Measurements from ENCODE around the gene KIAA1755.
A peak's percentile ranks its signal among the peaks of the same experiment; 100 is the strongest.

Gene KIAA1755

DNA sequence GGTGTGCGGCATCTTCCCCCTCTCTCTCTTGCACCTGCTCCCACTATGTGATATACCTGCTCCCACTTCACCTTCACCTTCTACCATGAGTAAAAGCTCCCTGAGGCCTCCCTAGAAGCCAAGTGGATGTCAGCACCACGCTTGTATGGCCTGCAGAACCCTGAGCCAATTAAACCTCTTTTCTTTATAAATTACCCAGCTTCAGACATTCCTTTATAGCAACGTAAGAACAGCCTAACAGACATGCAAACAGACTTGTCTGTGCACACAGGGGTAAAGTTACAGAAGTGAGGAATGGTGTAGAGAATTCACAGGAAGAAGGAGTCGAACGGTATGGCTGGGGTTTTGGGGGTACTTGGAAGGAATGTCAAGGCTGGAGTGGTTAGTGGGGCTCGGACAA, 80.7 kb downstream of the KIAA1755 start:
- no peak for DNase-seq

DNA sequence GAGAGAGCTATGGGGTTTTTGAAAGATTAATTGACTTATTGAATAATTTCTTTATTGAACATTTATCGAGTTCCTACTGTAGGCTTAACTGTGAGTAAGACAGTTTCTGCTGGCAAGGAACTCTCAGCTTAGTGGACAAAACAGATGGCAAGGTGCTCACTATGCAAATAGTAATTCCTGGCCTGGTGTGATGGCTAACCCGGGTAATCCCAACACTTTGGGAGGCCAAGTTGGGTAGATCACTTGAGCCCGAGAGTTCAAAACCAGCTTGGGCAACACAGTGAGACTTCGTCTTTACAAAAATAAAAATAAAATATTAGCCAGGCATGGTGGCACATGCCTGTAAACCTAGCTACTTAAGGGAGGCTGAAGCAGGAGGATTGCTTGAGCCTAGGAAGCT, 82.0 kb downstream of the KIAA1755 start:
- no peak for DNase-seq

DNA sequence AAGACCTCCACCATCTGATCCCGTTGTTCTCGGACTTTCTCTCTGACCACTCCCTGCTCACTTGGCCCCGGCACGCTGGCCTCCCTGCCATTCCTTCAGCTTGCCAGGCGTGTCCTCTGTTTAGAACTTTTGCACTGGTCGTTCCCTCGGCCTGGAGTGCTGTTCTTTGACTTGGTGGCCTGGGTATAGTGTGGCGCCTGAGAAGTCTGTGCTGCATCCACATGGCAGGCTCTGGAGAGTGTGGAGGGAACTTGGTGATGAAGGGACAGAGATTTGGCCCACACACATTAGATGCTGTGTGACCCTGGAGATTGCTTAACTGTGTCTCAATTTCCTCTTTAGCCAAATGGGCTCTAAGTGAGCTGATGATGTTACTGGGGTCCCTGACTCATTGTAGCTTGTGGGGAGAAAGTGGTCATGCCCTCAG, 82.5 kb downstream of the KIAA1755 start:
- peak in 1 of 2 donors; percentile 12 for DNase-seq

DNA sequence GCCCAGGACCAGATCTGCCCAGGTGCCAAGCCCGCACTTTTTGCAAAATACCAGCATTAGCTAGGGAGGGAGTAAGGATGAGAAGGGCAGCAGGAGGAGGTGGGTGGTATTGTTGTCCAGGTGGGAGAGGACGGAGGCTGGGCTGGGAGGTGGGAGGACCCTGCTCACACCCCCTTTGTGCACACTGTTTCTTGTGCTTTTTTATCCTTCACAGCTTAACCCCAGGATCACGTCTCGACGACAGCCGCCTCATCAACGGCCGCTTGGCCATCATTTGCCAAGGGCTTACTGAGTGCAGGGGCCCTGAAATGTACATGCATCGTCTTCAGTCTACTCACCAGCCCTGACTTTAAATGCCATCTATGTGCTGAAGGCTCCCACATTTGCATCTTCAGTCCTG, 83.3 kb downstream of the KIAA1755 start:
- DNase-seq, result no peak

DNA sequence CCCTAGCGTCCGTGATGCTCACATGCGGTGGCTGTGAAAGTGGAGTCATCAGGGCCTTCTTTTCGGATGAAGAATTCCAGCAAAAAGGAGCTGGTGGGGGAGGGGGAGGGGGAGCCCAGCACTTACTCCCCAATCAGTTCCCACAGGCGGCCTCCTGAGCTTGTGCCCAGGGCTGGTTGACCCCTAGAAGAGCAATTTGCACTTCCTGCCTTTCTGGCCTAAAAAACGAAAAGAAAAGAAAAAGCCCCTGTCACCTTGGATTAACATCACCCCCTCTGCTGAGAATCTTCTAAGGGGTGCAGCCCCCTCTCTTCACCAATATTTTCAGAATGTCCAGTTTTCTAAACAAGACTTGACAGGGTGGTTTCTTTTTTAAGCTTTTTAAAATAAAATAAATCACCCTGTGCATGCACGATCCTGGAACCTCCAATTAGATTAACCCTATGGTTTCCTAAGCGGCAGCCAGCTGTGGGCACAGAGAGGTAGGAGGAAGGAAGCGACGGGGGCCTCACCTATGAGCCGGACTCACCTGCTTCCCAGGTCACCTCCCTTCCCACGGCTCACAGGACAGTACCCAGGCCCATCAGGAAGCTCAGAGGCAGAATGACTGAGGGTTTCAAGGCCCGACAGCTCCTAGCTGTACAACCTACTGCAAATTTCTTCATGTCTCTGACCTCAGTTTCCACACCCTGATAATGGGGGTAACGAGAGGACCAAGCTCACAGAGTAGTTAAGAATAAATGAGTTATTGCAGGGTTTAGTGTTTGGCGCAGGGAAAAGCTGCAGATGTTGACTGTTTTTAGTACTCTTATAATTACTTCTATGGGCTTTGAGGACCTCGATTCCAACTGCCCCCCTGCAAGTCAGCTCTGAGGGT, 85.0 kb downstream of the KIAA1755 start:
- no peak for DNase-seq

DNA sequence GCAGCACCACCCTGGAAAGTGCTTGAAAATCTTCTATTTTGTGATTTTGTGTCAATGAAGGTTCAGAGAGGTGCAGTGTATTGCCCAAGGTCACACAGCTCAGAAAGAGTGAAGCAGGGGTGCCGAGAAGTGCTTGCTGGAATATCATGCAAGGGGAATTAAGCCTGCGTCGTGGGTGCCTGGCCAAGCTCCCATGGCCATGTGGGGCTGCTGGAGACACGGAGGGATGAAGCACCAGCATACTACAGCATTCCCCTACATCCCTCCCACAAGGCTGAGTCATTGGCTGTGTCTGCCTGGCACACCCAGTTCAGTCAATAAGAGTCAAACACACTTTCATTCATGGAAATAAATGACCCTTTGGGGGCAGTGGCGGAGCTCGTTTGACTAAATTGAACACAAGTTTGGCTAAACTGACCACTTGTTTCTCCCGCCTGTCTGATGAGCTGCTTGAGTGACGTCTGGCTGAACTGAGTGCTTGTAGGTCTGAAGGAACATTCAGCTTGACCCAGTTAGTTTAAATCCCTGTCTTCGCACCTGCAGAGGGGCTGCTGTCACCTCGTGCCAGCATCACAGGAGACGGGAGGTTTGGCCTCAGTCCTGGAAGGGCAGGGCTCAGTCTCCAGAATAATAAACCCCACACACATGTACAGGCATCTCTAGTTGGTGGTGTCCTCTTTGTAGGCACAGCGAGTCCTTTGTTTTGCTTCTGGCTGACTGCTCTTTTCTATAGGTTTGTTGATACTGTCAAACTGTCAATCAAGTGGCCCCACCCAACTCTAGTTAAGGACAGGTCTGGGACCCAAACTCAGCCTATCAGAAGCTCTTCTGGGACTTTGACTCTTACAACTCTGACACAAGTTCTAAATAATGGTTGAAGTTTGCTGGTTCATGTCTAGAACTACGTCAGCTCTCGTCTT, 87.0 kb downstream of the KIAA1755 start:
- no peak for DNase-seq

DNA sequence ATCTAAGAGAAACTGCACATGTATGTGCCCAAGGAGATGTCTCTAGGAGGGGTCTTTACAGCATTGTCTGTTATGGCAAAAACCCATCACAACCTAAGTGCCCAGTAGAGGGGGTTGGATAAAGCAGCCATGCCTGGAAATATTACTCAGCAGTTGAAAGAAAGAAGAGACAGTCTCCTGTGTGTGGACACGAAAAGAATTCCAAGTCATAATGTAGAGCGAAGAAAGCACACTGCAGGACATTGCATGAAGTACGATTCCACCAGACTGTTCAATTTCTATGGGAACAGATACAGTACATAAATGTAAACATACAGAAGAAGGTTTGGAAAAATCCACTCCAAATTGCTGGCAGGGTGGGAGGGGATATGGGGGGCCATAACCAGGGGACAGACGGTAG, 88.1 kb downstream of the KIAA1755 start:
- no peak for DNase-seq

DNA sequence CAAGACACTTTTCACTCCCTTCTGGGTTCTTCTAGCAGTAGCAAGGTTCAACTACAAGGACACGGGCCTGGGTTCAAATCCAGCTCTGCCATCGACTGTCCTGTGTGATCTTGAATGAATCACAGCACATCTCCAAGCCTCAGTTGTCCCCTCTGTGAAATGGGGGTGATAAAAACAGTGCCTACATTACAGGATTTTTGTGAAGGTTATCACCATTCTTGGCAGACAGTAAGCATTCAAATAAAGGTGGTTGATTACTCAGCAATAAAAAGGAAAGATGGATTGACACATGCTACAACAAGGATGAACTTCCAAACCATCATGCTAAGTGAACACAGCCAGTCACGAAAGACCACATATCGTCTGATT, 88.9 kb downstream of the KIAA1755 start:
- DNase-seq, result no peak

DNA sequence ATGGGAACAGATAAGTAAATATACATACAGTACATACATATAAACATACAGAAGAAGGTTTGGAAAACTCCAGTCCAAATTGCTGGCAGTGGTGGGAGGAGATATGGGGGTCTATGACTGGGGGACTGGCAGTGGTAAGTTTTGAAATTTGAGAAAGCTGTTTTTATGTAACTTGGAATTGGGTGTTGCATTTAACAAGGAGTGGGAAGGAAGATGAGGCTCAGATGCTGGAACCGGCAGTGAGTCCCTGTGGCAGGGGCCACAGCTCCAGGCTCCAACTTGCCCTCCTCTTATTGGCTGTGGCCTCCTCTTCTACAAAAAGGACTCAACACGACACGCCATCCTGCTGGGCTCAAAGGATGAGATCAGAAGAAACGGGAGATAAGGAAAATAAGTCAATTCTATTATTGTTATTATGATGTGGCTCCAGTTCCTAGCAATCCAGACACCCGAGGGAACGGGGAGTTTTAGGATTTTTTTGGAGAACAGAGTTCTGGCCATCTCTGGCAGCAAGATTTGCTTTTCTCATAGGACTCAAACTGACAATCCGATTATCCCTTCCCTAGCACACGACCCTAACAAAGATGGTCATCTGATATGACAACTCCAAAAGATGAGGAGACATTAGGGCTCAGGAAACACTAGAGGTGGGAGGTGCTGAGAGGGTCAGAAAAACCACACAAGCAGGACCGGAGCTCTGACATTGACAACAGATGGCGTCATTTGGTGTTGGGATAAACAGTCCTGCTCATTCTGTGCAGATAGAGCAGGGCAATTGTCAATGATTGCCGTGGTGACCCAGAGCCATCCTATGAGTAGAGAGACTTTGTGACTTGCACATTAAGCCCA, 89.5 kb downstream of the KIAA1755 start:
- no peak for DNase-seq

DNA sequence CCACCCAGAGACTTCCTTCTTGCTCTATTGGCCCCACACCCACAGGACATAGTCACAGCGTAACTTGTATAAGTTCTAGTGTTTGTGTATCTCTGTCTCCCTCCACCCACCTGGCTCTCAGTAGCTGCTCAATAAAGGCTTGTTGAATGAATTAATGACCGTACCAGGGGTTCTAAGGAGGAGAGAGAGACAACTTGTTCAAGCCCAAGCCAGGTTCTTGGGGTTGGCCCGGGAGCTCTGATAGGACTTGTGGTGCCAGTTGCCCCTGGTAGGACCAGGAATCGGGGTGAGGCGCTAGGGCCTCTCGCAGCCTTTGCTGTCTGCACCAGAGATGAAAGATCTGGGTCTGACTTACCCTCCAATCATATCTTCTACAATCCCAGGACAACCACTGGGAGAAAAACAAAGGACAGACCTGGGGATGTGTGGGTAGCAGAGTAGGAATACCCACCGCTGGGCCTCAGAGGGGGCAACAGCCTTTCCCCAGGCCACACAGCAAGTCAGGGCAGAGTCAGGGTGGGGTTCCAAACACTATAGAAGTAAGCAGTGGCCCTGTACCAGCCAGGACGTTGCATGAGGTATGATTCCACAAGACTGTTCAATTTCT, 90.2 kb downstream of the KIAA1755 start:
- DNase-seq, result no peak

DNA sequence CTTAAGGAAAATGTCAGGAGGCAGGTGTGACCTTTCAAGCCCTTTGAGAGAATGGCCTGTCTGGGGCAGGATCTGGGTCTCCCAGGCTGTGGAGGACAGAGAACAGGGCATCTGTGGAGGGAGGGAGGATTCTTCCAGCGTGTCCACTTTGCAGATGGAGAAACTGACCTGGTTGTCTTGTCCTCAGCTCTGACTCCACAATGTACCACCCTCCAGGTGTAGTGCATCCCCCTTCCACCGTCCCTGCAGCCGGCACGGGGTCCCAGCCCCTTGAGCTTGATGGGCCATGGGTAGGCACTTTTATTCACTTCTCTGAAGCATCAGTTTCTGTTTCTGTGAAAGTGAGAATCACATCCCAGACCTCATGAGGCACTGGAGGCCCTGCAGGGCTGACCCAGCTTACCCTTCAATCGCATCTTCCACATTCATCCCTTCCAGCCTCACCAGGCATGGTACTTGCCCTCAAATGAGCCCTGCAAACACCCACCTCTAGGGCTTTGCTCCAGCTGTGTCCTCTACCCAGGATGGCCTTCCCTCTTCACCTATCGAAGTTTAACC, 90.8 kb downstream of the KIAA1755 start:
- no peak for DNase-seq

DNA sequence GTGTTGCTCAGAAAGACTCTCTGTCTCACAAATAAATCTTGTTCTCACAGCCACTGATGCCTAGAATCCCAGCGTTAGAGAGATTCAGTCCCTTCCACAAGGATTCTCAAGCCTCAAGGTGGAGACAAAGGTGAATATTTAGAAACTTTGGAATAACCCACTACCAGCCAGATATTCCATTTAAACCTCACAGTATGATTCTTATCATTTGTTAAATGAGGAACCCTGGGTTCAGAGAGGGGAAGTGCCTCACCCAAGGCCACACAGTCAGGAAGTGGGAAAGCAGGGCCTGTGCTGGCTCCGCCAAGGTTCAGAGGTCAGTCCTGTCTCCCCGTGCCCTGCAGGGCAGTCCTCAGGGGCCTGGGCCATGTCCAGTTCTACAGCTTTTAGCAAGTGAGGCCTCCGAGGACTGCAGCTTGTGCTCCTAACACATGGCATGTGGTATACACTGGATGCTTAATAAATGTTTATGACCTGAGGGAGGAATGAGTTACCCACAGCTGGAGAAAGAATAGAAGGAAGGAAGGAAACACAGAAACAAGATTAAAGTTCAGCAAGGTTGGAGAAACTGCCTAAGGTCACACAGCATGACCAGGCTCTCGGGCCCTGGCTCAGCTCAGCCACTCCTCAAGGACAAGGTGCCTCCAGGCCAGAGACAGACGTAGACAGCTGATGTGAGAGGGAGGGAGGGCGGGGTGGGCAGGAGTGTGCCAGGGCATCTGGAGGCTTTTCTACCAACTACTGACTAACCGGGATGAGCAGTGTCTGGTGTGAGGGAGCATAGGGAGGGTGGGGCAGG, 91.5 kb downstream of the KIAA1755 start:
- peak in 1 of 2 donors; percentile 59 for DNase-seq

DNA sequence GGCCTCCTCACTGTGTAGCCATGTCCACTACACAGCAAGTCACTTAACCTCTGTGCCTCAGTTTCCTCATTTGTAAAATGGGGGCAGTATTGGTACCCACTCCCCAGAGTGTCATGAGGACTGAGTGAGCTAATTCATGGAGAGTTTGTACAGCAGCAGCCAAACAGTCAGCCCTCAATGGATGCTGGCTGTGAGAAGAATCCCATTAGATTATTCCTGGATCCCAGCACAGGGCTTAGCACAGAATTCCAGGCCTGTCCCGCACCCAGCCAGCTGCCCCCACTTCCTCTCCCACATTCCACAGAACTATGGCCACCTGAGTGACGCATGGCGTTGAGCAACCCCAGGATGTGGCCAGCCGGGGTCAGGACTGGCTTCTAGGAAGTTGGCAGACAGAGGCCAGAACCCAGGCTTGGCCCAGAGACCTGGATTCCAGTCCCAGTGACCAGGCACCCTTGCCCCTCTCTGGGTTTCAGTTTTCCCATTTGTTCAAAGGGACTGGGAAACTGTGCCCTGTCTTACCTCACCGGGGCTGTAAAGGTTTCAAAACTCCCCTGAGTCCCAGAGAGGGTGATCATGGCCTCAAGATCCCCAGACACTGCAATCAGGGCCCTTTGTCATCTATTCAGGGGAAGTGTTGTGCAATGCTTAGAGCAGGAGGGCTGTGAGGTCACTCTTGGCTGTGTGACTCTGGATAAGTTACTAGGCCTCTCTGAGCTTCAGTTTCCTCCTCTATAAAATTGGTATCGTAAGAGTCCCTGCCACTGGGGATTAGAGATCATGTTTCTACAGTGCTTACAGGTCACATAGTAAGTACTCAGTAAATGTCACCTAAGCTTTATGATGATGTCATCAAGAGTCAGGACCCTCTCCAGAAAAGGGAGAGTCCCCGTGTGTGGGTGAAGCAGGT, 92.4 kb downstream of the KIAA1755 start:
- DNase-seq, result peak in 1 of 2 donors; percentile 56

DNA sequence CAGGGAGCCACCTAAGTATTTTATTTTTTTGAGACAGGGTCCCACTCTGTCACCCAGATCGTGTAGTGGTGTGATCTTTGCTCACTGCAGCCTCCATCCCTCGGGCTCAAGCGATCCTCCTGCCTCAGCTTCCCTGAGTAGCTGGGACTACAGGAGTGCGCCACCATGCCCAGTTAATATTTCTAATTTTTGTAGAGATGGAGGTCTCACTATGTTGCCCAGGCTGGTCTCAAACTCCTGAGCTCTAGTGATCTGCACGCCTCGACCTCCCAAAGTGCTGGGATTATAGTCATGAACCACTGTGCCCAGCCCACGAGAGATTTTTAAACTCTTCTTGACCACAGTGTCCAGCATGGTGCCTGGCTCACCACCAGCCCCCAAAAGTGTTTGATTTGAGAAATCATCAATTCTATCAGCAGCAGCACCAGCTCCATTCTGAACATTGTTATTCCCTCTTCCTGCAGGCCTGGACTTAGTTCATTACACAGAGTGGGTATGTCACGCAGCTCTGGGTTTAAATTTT, 93.1 kb downstream of the KIAA1755 start:
- no peak for DNase-seq

DNA sequence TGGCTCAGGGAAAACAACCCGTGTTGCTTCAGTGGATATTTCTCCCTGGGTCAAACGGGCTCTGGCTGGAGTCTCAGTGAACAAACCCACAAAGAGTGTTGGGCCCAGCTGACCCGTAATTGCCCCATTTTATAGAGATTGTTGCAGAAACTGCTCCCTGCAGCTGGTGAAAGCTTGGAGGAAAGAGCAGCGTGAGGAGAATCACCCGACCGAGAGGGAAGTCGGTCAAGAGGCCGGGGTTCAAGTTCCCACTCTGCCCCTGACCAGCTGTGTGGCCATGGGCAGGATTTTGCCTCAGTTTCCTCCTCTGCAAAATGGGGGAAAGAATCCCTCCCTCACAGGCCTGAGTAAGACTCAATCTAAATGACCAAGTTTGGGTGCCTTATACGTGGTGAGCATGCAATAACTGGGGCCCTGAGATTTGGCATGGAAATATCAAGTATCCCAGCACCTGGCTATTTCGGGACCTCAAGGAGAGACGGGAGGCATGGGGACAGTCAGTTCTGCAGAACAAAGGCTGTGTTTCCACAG, 93.8 kb downstream of the KIAA1755 start:
- no peak for DNase-seq

DNA sequence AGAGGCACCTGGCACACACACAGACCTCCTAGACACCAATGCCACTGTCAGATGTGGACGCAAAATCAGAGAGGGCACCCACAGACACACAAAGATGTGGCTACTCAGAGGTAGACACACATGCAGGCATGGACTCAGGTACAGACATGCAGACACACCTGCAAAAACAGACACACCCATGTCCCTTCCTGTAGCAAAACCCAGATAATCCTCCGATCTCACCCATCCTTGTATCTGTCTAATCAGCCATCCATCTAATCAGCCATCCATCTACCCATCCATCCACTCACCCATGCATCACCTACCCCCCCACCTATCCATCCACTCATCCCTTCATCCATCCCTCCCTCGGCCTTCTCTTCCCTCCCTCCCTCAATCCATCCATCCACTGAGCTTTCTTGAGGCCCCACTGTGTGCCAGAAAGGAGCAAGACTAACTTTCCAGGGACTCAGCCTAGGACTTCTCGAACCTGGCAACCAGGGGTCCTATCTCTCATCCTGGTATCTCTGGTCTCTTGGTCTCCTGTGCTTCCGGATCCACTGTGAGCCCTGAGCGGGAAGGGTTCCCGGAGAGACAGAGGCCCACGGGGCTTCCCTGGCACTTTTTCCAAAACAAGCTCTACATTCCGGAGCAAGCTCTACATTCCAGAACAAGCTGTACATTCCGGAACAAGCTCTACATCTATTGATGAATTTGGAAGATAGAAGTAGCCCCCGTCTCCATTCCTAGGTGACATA, 94.4 kb downstream of the KIAA1755 start:
- DNase-seq, result no peak

DNA sequence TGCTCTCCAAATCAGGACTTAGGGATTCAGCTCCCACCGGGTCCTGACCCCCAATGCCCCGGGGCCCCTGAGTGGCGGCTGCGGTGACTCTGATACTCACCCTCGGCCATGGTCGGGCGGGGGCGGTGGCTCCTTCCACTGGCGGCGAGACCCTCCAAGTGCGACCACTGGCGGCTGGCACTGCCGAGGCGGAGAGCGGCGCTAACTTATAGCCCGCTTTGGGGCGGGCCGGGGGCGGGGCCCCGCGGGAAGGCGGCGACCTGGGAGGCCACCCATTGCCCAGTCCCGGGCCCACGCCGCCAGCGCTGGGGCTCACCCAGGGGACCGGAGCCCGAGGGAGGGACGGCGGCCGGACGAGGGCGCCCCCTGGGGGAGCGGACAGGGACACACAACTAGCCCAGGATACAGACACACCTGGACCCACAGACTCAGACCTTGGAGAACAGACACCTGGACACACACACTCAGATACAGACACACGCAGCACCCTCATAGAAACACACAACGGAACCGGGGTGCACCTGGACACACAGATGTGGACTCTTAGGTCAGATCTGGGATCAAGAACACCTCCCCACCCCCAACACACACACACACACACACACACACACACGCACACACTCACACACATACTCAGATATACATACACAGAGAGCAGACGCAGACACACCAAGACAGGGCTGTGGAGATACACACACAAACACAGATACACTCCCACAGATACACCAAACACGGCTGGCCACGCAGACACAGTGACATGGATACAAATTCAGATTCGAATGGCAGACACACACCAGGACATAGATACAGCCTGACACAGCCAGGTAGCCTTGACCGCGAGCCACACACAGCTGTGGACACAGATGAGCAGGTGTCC, 95.2 kb downstream of the KIAA1755 start, which contains the start of gene TGM2:
TGM2 (minus strand) TSS at position 182 of the 877 bp plus-strand sequence; CDS start at position 110, 72 bp downstream.
- DNase-seq, result peak; percentile 38 to 72

All from CD4-positive, alpha-beta T cell treated with Interleukin-1 beta for 1 hour (primary cell).